Esophagus muscularis mucosa (tissue), 4 donors: ENCODE measurements around the gene INPP5F. TPM values are rescaled to one million over a fixed set of nuclear protein-coding genes. Genes with fewer than 3 reads are reported as not detected.

Source experiments
- DNase-seq: peaks from one replicate; pipeline ENCODE4 v3.0.0-alpha.2; 2017; ENCODE audit errors: extremely low spot score
- H3K27ac ChIP-seq, 4 donors: fragments of 200-600 bp; sonication (generic); replicated peaks in 1 of 4; 1 replicate in 3 of 4; 2 replicates in 1 of 4; pipeline ENCODE4 v1.5.1; 2016 to 2019; ENCODE audit warnings: mild to moderate bottlenecking in 1 of 4
- H3K27me3 ChIP-seq, 4 donors: fragments of 200-600 bp; sonication (generic); one replicate each; pipeline versions ENCODE4 v1.5.1 to v1.6.0; 2016 to 2019
- H3K36me3 ChIP-seq, 4 donors: fragments of 200-600 bp; sonication (generic); one replicate each; pipeline ENCODE4 v1.5.1; 2016 to 2019
- H3K4me1 ChIP-seq, 4 donors: fragments of 200-600 bp; sonication (generic); one replicate each; pipeline ENCODE4 v1.5.1; 2016 to 2019
- H3K4me3 ChIP-seq, 4 donors: fragments of 200-600 bp; sonication (generic); 1 replicate in 2 of 4; 2 replicates in 2 of 4; pipeline ENCODE4 v1.5.1; 2016 to 2019; ENCODE audit warnings: mild to moderate bottlenecking in 4 of 4, moderate library complexity in 1 of 4
- H3K9me3 ChIP-seq, 4 donors: fragments of 200-600 bp; sonication (generic); 1 replicate in 3 of 4; 2 replicates in 1 of 4; pipeline ENCODE4 v1.5.1; 2016 to 2019
- CTCF ChIP-seq, 3 experiments: fragments of 200-600 bp in 2 of 3; fragments of 450-650 bp in 1 of 3; sonication (generic) in 2 of 3; IDR thresholded peaks; one replicate each; pipeline ENCODE4 v1.5.1; 2017 to 2019; ENCODE audit warnings: antibody characterized with exemption in 3 of 3, mild to moderate bottlenecking in 2 of 3, moderate library complexity in 1 of 3
- EP300 ChIP-seq: sonication (generic); formaldehyde crosslinking; IDR thresholded peaks from one replicate; pipeline ENCODE4 v1.6.1; 2017; ENCODE audit warnings: antibody characterized with exemption
- POLR2A ChIP-seq: fragments of 450-650 bp; IDR thresholded peaks from one replicate; pipeline ENCODE4 v1.6.1; 2017; ENCODE audit warnings: antibody characterized with exemption, moderate library complexity, mild to moderate bottlenecking, low read depth
- POLR2AphosphoS5 ChIP-seq, 2 donors: sonication (generic); formaldehyde crosslinking; IDR thresholded peaks; one replicate each; pipeline ENCODE4 v1.6.1; 2017; ENCODE audit warnings: antibody characterized with exemption in 2 of 2
- WGBS: methylation state at CpG from one replicate; pipeline ENCODE4 v1.1.5; 2018; 5-methylcytosine and 5-hydroxymethylcytosine counted together
- intact Hi-C: fragments of 100-400 bp; cut with DNase I; formaldehyde crosslinking; loops from one replicate; pipeline ENCODE4 v1.15.1; 2023
- total RNA-seq, 4 donors: library from RNA; depleted of rRNA; stranded (reverse); fragments of >200 nt; gene quantifications; one replicate each; pipeline versions ENCODE4 v1.1.0 to v1.2.1, GENCODE V29; 2016

INPP5F gene
- total RNA-seq, 4 donors from 2014 or later: 15.1 to 24.0 (median 19.0) TPM

DNA sequence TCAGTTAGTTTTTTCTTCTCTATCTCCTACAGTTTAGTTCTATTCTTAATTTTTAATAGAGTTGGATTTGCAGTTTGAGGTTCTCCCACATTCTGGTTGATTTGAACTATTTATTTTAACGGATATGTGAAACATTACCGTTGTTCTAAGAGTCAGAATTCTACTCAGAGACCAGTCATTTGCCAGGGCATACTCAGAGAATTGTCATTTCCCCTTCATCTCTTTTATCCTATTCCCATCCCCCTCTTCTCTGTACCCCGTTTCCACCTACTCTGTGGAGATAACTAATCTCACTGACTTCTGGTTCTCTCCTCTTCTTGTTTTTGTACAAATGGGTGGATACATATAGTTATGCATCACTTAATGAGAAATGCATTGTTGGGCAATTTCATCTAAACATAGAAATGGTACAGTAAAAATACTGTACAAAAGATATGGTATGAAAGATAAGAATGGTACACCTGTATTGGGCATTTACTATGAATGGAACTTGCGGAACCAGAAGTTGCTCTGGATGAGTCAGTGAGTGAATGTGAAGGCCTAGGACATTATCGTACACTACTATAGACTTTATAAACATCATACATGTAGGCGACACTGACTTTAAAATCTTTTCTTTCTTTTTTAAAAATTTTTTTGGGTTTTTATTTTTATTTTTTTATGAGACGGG lies 53.1 kb downstream of the INPP5F start:
- Histone ChIP-seq H3K4me3 (no peak overlapping the region), H3K27ac (no peak overlapping the region), H3K4me1 (no peaks in the 10 kb centered on the region), H3K9me3 (no peaks in the 10 kb centered on the region), H3K27me3 (no peaks in the 10 kb centered on the region), H3K36me3 (no peaks in the 10 kb centered on the region)
- no peak for TF ChIP-seq CTCF (IDR thresholded peaks at IDR 0.05)
- TF ChIP-seq POLR2AphosphoS5 (IDR thresholded peaks at IDR 0.05): no peak
- no peak for TF ChIP-seq EP300
- TF ChIP-seq POLR2A: no peak
- DNase-seq: no peak
- WGBS: 89% methylated on average over 7 of the region's 7 CpGs
- intact Hi-C loops: no loop called here

GRCh38 chr10:119780879-119781480 lies 55.1 kb downstream of the INPP5F start:
- Histone ChIP-seq H3K27ac (no peak overlapping the region), H3K9me3 (no peaks in the 10 kb centered on the region), H3K36me3 (no peaks in the 10 kb centered on the region), H3K4me1 (peaks cover 7 to 18% (median 16%) of the 10 kb centered on the region in 4 donors), H3K27me3 (no peaks in the 10 kb centered on the region), H3K4me3 (no peak overlapping the region)
- WGBS: 93% methylated on average over 5 of the region's 5 CpGs
- TF ChIP-seq EP300 (no peak), POLR2A (no peak), POLR2AphosphoS5 (IDR thresholded peaks at IDR 0.05) (no peak), CTCF (IDR thresholded peaks at IDR 0.05) (no peak)
- DNase-seq: no peak
- intact Hi-C loops: no loop called here

DNA sequence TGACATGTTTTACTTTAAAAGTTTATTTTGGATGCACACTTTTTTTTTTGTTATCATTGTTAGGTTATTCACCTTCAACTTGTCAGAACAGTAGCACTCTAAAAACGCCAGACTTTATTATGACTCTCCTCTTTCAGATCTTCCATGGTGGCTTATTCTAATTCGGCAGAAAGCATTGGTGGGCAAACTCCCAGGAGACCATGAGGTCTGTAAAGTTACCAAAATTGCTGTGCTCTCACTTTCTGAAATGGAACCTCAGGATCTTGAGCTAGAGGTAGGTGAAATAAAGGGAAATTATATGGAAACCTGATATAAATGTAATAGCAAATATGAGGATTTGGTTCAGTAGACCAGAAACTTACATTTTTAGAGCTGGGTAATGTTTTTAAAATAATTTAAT lies 55.6 kb downstream of the INPP5F start:
- H3K4me1 ChIP-seq: peaks cover 8 to 24% (median 21%) of the 10 kb centered on the region in 4 donors
- intact Hi-C loops: no loop called here
- no peak overlapping the region for H3K4me3 ChIP-seq
- H3K36me3 ChIP-seq: no peaks in the 10 kb centered on the region
- H3K27ac ChIP-seq: no peak overlapping the region
- TF ChIP-seq POLR2A (no peak), POLR2AphosphoS5 (IDR thresholded peaks at IDR 0.05) (no peak), CTCF (IDR thresholded peaks at IDR 0.05) (no peak), EP300 (no peak)
- H3K27me3 ChIP-seq: no peaks in the 10 kb centered on the region
- 74% methylated on average over 2 of the region's 2 CpGs for WGBS
- H3K9me3 ChIP-seq: no peaks in the 10 kb centered on the region
- no peak for DNase-seq

DNA sequence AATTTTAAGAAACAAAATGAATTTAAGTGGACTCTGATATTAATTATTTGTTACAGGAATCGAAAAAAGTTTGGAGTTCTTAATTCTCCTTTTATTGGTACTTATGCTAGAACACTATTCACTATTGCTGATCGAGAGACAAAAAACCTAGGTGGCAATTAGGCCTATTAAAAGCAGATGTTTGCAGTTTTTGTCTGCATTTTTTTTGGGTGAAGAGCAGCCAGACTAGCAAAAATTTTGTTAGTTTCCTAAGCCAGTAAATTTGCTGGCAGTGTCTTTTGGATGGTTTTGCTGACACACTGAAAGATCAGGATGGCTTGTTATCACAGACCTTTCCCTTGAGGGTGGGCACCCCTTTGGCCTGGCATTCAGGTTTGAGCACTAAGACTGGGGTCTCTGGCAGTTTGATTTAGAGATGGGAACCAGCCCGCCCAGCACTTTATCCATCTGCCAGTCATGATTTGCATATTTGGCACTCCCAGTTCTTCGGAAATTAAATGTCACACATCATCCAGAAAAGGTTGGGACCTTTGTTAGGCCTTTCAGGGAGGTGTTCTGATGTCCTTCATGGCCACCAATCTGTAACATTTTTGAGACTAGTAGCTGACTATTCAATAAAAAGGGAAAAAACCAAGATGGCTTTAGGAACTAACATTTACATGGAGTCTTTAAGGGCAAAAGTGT lies 57.3 kb downstream of the INPP5F start:
- Histone ChIP-seq H3K4me1 (peaks cover 8 to 32% (median 26%) of the 10 kb centered on the region in 4 donors), H3K27ac (no peak overlapping the region), H3K4me3 (no peak overlapping the region), H3K9me3 (no peaks in the 10 kb centered on the region), H3K36me3 (no peaks in the 10 kb centered on the region), H3K27me3 (no peaks in the 10 kb centered on the region)
- TF ChIP-seq EP300 (no peak), POLR2AphosphoS5 (IDR thresholded peaks at IDR 0.05) (no peak), POLR2A (no peak), CTCF (IDR thresholded peaks at IDR 0.05) (no peak)
- intact Hi-C loops: no loop called here
- no peak for DNase-seq
- 87% methylated on average over 4 of the region's 4 CpGs for WGBS
